Activated naive CD8-positive, alpha-beta T cell treated with anti-CD3 and anti-CD28 coated beads for 36 hours (primary cell): Measurements from ENCODE around the gene LRMDA. TPM values are rescaled to one million over a fixed set of nuclear protein-coding genes. Genes with fewer than 3 reads are reported as not detected.

Experiments
- DNase-seq: peaks from one replicate; pipeline ENCODE4 v3.0.0; 2021
- H3K27ac Mint-ChIP-seq: one replicate; pipeline ENCODE4 v1.8.0; 2022; ENCODE audit warnings: mild to moderate bottlenecking, moderate library complexity, mixed read lengths
- H3K27me3 Mint-ChIP-seq: one replicate; pipeline ENCODE4 v1.8.0; 2022; ENCODE audit warnings: mild to moderate bottlenecking, mixed read lengths
- H3K36me3 Mint-ChIP-seq: one replicate; pipeline ENCODE4 v1.8.0; 2021; ENCODE audit warnings: mild to moderate bottlenecking, mixed read lengths
- H3K4me1 Mint-ChIP-seq: one replicate; pipeline ENCODE4 v1.8.0; 2021; ENCODE audit warnings: mixed read lengths
- H3K4me3 Mint-ChIP-seq: one replicate; pipeline ENCODE4 v1.8.0; 2022; ENCODE audit warnings: mild to moderate bottlenecking, moderate library complexity, mixed read lengths
- H3K9me3 Mint-ChIP-seq: one replicate; pipeline ENCODE4 v1.8.0; 2022; ENCODE audit warnings: mixed read lengths
- total RNA-seq, 2 experiments: library from RNA; stranded (reverse); gene quantifications; one replicate each; pipeline ENCODE4 v1.2.3, GENCODE V29; 2021

LRMDA gene
- total RNA-seq, 2 experiments from 2014 or later, result not detected

GRCh38 chr10:75929630-75930161 lies 498.3 kb downstream of the LRMDA start:
- Mint-ChIP-seq H3K27ac (no peak overlapping the region), H3K27me3 (peaks cover 9% of the 10 kb centered on the region), H3K4me3 (no peak overlapping the region), H3K9me3 (no peaks in the 10 kb centered on the region), H3K4me1 (no peaks in the 10 kb centered on the region), H3K36me3 (no peaks in the 10 kb centered on the region)
- DNase-seq, result no peak

- peaks cover 13% of the 10 kb centered on the region for H3K27me3 Mint-ChIP-seq
- no peaks in the 10 kb centered on the region for H3K4me1 Mint-ChIP-seq
- no peaks in the 10 kb centered on the region for H3K36me3 Mint-ChIP-seq
- no peaks in the 10 kb centered on the region for H3K9me3 Mint-ChIP-seq
- H3K4me3 Mint-ChIP-seq, result no peak overlapping the region
- H3K27ac Mint-ChIP-seq, result no peak overlapping the region
- no peak for DNase-seq
Measured at GRCh38 chr10:75932921-75933320, 501.5 kb downstream of the LRMDA start.

GRCh38 chr10:75935240-75935639 lies 503.8 kb downstream of the LRMDA start:
- H3K4me1 Mint-ChIP-seq, result no peaks in the 10 kb centered on the region
- no peak for DNase-seq
- no peak overlapping the region for H3K4me3 Mint-ChIP-seq
- no peaks in the 10 kb centered on the region for H3K9me3 Mint-ChIP-seq
- no peak overlapping the region for H3K27ac Mint-ChIP-seq
- H3K27me3 Mint-ChIP-seq, result peaks cover 25% of the 10 kb centered on the region
- H3K36me3 Mint-ChIP-seq, result no peaks in the 10 kb centered on the region

DNA sequence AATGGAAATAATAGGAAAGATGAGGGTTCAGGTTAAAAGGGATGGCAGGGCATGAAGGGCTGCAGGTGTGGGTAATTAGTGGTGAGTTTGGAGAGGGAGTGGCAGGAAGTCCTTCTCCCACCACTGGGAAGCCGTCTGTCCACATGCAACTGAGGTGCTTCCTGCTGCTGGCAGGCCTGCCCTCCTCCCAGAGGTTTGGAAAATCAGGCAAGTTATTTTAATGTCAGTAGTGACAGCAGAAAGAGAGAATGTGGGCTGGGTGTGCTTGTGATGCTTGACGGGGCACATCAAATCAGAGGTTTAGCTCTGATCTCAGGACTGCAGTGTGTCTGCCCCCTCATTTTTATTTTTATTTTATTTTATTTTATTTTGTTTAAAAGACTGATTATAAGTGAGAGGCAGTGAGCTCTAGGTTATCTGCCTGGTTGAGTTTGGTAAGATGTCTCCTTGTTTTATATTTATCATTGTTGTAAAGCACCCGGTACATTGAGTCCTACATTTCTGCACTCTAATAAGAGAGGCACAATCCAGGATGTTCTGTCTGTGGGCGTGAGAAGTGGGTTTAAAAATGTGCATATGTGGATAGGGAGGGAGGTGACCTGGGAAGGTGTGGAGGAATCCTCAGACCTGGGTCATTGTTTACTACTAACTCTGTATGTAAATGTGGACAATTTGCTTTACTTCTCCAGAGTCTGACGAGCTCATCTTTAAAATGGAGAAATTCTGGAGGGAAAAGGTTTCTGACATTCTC lies 504.4 kb downstream of the LRMDA start:
- Mint-ChIP-seq H3K27ac (no peak overlapping the region), H3K4me1 (no peaks in the 10 kb centered on the region), H3K36me3 (no peaks in the 10 kb centered on the region)

GRCh38 chr10:75936841-75937240 lies 505.4 kb downstream of the LRMDA start:
- no peak overlapping the region for H3K4me3 Mint-ChIP-seq
- no peak overlapping the region for H3K27ac Mint-ChIP-seq
- H3K27me3 Mint-ChIP-seq, result peaks cover 27% of the 10 kb centered on the region
- H3K4me1 Mint-ChIP-seq, result no peaks in the 10 kb centered on the region
- no peaks in the 10 kb centered on the region for H3K36me3 Mint-ChIP-seq
- no peaks in the 10 kb centered on the region for H3K9me3 Mint-ChIP-seq
- no peak for DNase-seq

More for the DNA sequence above, 504.4 kb downstream of the LRMDA start:
- DNase-seq, result no peak
- Mint-ChIP-seq H3K9me3 (no peaks in the 10 kb centered on the region), H3K27me3 (peaks cover 25% of the 10 kb centered on the region), H3K4me3 (no peak overlapping the region)

GRCh38 chr10:75937823-75938222 lies 506.4 kb downstream of the LRMDA start:
- DNase-seq, result no peak
- peaks cover 21% of the 10 kb centered on the region for H3K27me3 Mint-ChIP-seq
- no peaks in the 10 kb centered on the region for H3K9me3 Mint-ChIP-seq
- no peak overlapping the region for H3K27ac Mint-ChIP-seq
- no peaks in the 10 kb centered on the region for H3K4me1 Mint-ChIP-seq
- H3K36me3 Mint-ChIP-seq, result no peaks in the 10 kb centered on the region
- no peak overlapping the region for H3K4me3 Mint-ChIP-seq

DNA sequence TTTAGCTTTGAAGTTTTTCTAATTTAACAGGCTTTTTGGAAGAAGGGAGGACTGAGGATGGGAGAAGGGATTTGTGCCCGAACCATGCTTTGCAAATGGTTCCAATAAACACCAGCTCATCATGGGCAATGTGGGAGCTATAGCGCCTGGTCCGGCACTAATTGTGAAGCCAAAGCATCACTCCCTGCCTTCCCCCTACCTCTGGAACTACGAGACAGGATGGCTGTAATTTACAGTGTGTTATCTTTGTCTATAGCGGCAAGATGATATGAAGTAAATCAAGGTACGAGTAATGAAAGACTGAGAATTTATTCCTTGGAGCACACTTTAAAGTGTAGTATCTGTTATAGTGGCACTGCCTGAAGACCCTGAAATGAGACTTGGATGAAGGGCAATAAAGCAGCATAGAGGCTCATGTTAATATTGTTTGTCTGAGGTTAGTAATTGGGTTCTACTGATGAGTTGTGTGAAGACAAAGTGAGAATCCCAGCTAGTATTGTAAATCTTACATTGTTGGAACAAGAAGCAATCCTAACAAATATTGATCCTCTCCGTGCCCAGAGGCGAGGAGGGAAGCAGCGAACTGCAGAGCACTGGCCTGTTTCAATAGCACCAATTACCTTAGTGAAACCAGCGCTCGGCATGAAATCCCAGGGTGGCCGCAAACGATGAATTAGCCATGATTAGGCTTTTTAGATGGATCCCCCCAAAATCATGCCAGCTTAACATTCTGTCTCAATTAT lies 507.1 kb downstream of the LRMDA start:
- H3K4me1 Mint-ChIP-seq, result no peaks in the 10 kb centered on the region
- no peaks in the 10 kb centered on the region for H3K9me3 Mint-ChIP-seq
- no peaks in the 10 kb centered on the region for H3K36me3 Mint-ChIP-seq
- H3K27ac Mint-ChIP-seq, result no peak overlapping the region
- H3K27me3 Mint-ChIP-seq, result peaks cover 21% of the 10 kb centered on the region
- no peak for DNase-seq
- no peak overlapping the region for H3K4me3 Mint-ChIP-seq

GRCh38 chr10:75939541-75939940 lies 508.1 kb downstream of the LRMDA start:
- H3K27me3 Mint-ChIP-seq, result peaks cover 21% of the 10 kb centered on the region
- no peak overlapping the region for H3K27ac Mint-ChIP-seq
- no peaks in the 10 kb centered on the region for H3K4me1 Mint-ChIP-seq
- no peak for DNase-seq
- no peaks in the 10 kb centered on the region for H3K36me3 Mint-ChIP-seq
- H3K9me3 Mint-ChIP-seq, result peaks cover 3% of the 10 kb centered on the region
- no peak overlapping the region for H3K4me3 Mint-ChIP-seq

- H3K4me3 Mint-ChIP-seq, result no peak overlapping the region
- peaks cover 18% of the 10 kb centered on the region for H3K27me3 Mint-ChIP-seq
- no peaks in the 10 kb centered on the region for H3K4me1 Mint-ChIP-seq
- peaks cover 10% of the 10 kb centered on the region for H3K9me3 Mint-ChIP-seq
- no peaks in the 10 kb centered on the region for H3K36me3 Mint-ChIP-seq
- no peak for DNase-seq
- H3K27ac Mint-ChIP-seq, result no peak overlapping the region
Measured at GRCh38 chr10:75940742-75941141, 509.3 kb downstream of the LRMDA start.

DNA sequence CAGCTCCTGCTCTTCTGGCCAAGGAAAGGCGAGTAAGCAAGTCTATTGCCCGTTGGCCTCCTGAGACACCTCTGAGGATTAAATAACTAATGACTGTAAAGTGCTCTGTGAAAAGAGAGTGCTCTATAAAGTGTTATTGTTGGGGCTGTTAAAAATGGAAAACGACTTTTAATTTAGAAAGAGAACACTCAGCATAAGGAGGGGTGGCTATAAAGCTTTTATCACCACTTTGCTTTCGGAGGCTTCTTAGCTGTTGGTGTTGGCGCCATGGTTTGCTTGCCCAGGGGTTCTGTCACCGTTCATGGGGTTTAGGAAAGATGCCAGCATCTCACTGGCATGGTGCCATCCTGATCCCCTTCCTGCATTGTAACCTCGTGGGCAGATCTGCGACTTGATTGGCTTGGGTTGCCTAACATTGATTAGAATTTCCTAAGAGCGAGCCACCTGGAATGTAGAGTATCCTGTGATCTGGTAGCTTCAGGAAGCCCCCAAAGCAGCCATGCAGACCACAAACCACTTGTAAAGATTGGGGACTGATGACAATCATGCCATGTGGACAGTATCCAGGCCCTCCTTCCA lies 509.9 kb downstream of the LRMDA start:
- Mint-ChIP-seq H3K4me1 (no peaks in the 10 kb centered on the region), H3K27ac (no peak overlapping the region), H3K4me3 (no peak overlapping the region), H3K9me3 (peaks cover 10% of the 10 kb centered on the region), H3K27me3 (peaks cover 18% of the 10 kb centered on the region), H3K36me3 (no peaks in the 10 kb centered on the region)
- DNase-seq, result no peak

DNA sequence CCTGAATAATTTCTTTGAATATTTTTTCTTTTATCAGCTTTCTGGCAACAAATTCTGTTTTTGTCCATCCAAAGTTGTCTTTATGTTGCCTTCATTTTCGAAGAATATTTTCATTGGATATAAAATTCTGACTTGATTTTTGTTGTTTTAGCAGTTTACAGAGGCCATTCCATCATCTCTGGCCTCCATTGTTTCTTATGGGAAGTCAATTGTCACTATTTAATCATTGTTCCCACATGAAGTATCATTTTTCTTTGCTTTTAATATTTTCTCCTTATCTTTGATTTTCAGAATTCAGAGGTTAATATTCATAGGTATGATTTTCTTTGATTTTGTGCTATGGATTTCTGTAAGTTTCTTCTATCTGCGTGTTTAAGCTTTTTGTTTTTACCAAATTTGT lies 512.6 kb downstream of the LRMDA start:
- Mint-ChIP-seq H3K9me3 (peaks cover 10% of the 10 kb centered on the region), H3K27me3 (peaks cover 13% of the 10 kb centered on the region), H3K4me3 (no peak overlapping the region), H3K36me3 (no peaks in the 10 kb centered on the region), H3K27ac (no peak overlapping the region), H3K4me1 (no peaks in the 10 kb centered on the region)
- DNase-seq, result no peak

DNA sequence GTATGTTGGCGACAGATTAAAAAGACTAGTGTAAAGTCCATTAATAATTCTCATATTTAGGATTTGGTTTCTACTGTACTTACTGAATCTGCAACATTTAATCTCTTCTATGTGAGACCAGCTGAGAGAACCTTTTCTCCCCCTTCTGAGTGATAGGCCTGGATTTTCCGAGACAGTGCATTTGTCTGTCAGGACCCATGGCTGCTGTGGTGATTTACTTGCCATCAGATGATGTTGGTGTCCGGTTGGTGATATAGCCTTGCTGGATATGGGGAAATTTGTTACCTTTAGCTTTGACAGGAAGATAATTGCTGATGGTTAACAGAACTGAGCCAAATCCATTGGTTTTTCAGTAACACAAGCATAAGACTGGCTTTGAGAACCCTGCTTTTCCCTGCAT lies 517.2 kb downstream of the LRMDA start:
- no peak for DNase-seq
- H3K36me3 Mint-ChIP-seq, result no peaks in the 10 kb centered on the region
- H3K4me3 Mint-ChIP-seq, result no peak overlapping the region
- H3K27ac Mint-ChIP-seq, result no peak overlapping the region
- peaks cover 10% of the 10 kb centered on the region for H3K9me3 Mint-ChIP-seq
- H3K4me1 Mint-ChIP-seq, result no peaks in the 10 kb centered on the region
- H3K27me3 Mint-ChIP-seq, result no peaks in the 10 kb centered on the region

DNA sequence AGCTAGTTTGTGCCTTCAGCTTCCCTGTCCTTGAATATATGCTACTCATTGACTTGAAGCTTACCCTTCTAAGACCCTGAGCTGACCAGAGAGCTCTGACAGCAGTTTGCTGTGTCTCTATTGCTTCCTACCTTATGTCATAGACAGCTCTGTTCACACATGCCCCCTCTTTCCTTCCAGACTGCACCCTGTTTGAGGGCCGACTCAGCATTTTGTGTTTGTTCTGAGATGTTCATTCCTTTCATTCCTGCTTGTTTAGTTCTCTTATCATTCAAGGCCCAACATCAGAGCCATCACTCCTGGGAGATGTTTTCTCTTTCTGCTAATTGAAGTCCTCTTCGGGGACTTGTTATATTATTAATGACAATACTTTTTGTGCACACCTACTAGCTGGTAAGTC lies 518.9 kb downstream of the LRMDA start:
- Mint-ChIP-seq H3K27me3 (no peaks in the 10 kb centered on the region), H3K9me3 (peaks cover under 1% of the 10 kb centered on the region), H3K4me1 (no peaks in the 10 kb centered on the region), H3K27ac (no peak overlapping the region), H3K36me3 (no peaks in the 10 kb centered on the region), H3K4me3 (no peak overlapping the region)
- no peak for DNase-seq

DNA sequence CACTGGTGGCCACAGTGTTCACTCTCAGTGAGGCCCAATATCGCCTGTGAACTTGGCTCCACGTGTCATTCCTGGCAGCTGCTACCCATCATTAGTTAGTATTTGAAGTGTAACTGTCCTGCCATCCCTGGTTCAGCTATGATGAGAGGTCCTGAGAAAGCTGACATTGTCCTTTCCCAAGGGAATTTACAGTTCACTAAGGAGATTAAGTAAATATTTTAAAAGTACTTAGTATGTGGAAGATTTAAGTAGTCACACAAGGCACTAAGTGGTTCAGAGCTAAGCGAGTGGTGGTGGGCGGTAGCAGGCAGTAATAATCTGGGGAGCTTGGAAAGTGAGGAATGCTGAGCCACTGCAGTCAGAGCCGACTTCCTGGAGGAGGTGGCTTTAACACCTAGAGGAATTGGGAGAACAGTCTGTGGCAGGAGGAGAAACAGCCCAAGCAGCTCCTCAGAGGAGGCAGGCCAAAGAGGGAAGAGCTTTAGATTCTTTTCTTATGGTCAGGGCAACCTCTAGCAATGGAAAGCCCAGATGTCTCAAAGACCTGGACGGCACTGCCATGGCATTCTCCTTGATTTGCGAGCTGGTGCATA lies 519.7 kb downstream of the LRMDA start:
- H3K27ac Mint-ChIP-seq, result no peak overlapping the region
- DNase-seq, result no peak
- no peaks in the 10 kb centered on the region for H3K36me3 Mint-ChIP-seq
- H3K27me3 Mint-ChIP-seq, result no peaks in the 10 kb centered on the region
- no peaks in the 10 kb centered on the region for H3K4me1 Mint-ChIP-seq
- H3K9me3 Mint-ChIP-seq, result no peaks in the 10 kb centered on the region
- no peak overlapping the region for H3K4me3 Mint-ChIP-seq

DNA sequence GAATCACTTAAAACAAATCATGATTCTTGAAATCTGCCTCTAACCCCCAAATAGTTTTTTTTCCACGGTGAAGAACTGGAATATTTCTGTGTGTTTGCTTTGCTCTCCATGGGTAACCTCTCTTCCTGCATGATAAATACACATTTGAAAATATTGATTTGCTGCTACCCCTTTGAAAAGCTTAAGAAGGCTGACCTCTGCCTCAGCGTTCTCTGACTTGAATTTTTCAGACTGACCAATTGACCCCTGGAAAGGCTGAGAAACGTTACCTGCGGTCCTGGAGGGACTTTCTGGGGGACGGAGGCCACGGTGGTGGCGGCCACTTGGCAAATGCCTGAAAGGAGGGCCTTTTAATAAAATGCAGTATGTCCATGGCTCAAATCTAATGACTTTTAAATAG lies 520.2 kb downstream of the LRMDA start:
- Mint-ChIP-seq H3K27ac (no peak overlapping the region), H3K36me3 (no peaks in the 10 kb centered on the region), H3K4me3 (no peak overlapping the region), H3K4me1 (peaks cover 2% of the 10 kb centered on the region), H3K27me3 (peaks cover 2% of the 10 kb centered on the region), H3K9me3 (no peaks in the 10 kb centered on the region)
- no peak for DNase-seq
